HG03520 (cell line): ENCODE measurements around the gene TBX10.

Experiments used
- ATAC-seq: cut with Tn5 transposase; IDR thresholded peaks from one replicate; pipeline ENCODE4 v1.9.1; 2021; ENCODE audit warnings: mild to moderate bottlenecking, moderate library complexity; ENCODE audit not compliant: unreplicated experiment

TBX10 gene

GRCh38 chr11:67581469-67581868, 58.1 kb downstream of the TBX10 start:
- no peak for ATAC-seq
